Measurements from ENCODE around the gene SLC8A1.

SLC8A1 gene

DNA sequence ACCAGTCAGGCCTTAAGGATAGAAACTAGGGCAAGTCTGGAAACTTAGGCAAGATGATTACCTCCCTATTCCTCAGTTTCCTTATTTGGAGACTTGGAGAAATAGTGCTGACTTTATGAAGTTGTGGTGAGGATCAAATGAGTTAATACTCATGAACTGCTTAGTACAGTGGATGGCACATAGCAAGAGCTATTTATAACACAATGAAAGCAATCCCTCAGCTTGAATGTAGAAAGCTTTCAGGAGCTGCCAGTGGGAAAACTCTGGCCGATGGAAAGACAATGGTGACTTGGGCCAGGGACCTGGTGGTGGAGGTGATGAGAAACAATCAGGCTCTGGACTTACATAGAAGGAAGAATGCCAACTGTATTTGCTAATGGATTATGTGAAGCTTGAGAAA is 403.4 kb downstream of the SLC8A1 start:
- DNase-seq (ENCODE audit: low read depth in 2 of 2), result no peak

DNA sequence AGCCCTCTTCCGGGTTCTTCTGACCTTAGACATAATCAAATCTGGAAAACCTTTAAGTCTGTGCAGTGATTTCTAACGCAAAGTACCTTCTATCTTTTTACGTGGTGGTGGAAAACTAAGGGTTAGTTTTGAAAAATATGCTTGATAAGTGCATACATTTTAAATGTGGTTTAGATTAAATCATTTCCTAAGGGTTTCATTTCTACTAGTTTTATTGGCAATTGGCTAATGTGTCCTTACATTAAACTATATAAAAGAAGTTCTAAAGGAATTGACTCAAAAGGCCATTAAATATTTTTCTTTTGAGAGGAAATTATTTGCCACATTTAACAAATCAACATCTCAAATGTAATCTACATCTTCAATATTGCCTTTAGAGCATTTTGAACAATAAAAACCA is 404.5 kb downstream of the SLC8A1 start:
- no peak for DNase-seq (ENCODE audit: low read depth in 2 of 2)

Data from stimulated activated CD4-positive, alpha-beta T cell treated with anti-CD3 and anti-CD28 coated beads, Interleukin-15, amount 100 ng/mL, for 48 hours (primary cell).